GM20431 (cell line): ENCODE data around the gene PRCP.
"Not testable (repeated sequence)": the region's sequence is repeated elsewhere in the genome, so short reads cannot be mapped to it uniquely, and the experiment has no call there.

Experiments
- in situ Hi-C: fragments of 300-500 bp; cut with MseI, MboI; formaldehyde crosslinking; loops from one replicate; pipeline ENCODE4 v1.15.0; 2020; ENCODE audit warnings: low sequenced_read_pairs; ENCODE audit not compliant: unreplicated experiment

Gene PRCP

GRCh38 chr11:82883853-82884252 lies 16.4 kb downstream of the PRCP start:
- in situ Hi-C loops: no loop called here

GRCh38 chr11:82874646-82875523 lies 25.3 kb downstream of the PRCP start:
- in situ Hi-C loops: no loop called here

GRCh38 chr11:82873919-82874333 lies 26.3 kb downstream of the PRCP start:
- in situ Hi-C loops: no loop called here

GRCh38 chr11:82872377-82873150 lies 27.7 kb downstream of the PRCP start:
- in situ Hi-C loops: no loop called here

GRCh38 chr11:82871646-82872045 lies 28.6 kb downstream of the PRCP start:
- in situ Hi-C loops: no loop called here

- in situ Hi-C loops: no loop called here
Observed at GRCh38 chr11:82869657-82870056, 30.6 kb downstream of the PRCP start.

GRCh38 chr11:82867495-82868082 lies 32.6 kb downstream of the PRCP start:
- in situ Hi-C loops: no loop called here

GRCh38 chr11:82865841-82866240 lies 34.4 kb downstream of the PRCP start:
- in situ Hi-C loops: no loop called here

- in situ Hi-C loops: no loop called here
Observed at GRCh38 chr11:82864268-82864667, 36.0 kb downstream of the PRCP start.

GRCh38 chr11:82863209-82863608 lies 37.0 kb downstream of the PRCP start:
- in situ Hi-C loops: no loop called here

- in situ Hi-C loops: no loop called here
Observed at GRCh38 chr11:82862379-82862778, 37.9 kb downstream of the PRCP start.

GRCh38 chr11:82859750-82860149 lies 40.5 kb downstream of the PRCP start:
- in situ Hi-C loops: no loop called here

GRCh38 chr11:82858556-82859091 lies 41.6 kb downstream of the PRCP start:
- in situ Hi-C loops: no loop called here

- in situ Hi-C loops: no loop called here
Observed at GRCh38 chr11:82858133-82858532, 42.1 kb downstream of the PRCP start.

- in situ Hi-C loops: no loop called here
Observed at GRCh38 chr11:82857145-82857544, 43.1 kb downstream of the PRCP start.

GRCh38 chr11:82855616-82856015 lies 44.6 kb downstream of the PRCP start:
- in situ Hi-C loops: no loop called here

- in situ Hi-C loops: not testable (repeated sequence)
Observed at GRCh38 chr11:82854916-82855315, 45.3 kb downstream of the PRCP start.

- in situ Hi-C loops: no loop called here
Observed at GRCh38 chr11:82854242-82854641, 46.0 kb downstream of the PRCP start.

GRCh38 chr11:82848829-82849228 lies 51.4 kb downstream of the PRCP start:
- in situ Hi-C loops: loop anchor here (25.0 kb wide), 1 partner anchor 963 kb away; no protein-coding TSS in a partner anchor
